SH-SY5Y (cell line): ENCODE measurements around the gene CRTC3.

Source experiments
- GATA2 ChIP-seq: IDR thresholded peaks from 2 replicates; pipeline ENCODE4 v1.6.1; 2011; ENCODE audit warnings: mild to moderate bottlenecking, low read depth, low read length
- GATA3 ChIP-seq: IDR thresholded peaks from 2 replicates; pipeline ENCODE4 v1.6.1; 2011; ENCODE audit warnings: low read depth, mild to moderate bottlenecking, low read length, moderate library complexity

- no peak for TF ChIP-seq GATA2
- no peak for TF ChIP-seq GATA3
Observed at GRCh38 chr15:90640862-90641261, 111.1 kb downstream of the CRTC3 start.
